PC-3 (cell line): ENCODE measurements around the gene NEAT1. TPM values are rescaled to one million over a fixed set of nuclear protein-coding genes. Genes with fewer than 3 reads are reported as not detected.

Experiments used
- ATAC-seq: fragments of 200-7000 bp; cut with Tn5 transposase; 2 replicates; pipeline ENCODE4 v1.9.1; 2020; ENCODE audit warnings: mild to moderate bottlenecking, moderate library complexity
- BruUV-seq: library from RNA; stranded (reverse); fragments of 400-500 nt; replicated peaks from 2 replicates; lab custom pipeline; 2021; lab: Mats Ljungman, UMichigan
- CTCF ChIA-PET: fragments of 300-600 bp; sonication (Branson Sonifier 250); formaldehyde crosslinking; loops from one replicate; lab custom pipeline; 2022; ENCODE audit warnings: antibody characterized with exemption; lab: Charles Lee
- POLR2A ChIA-PET: fragments of 300-600 bp; sonication (Branson Sonifier 250); formaldehyde crosslinking; loops from one replicate; lab custom pipeline; 2022; ENCODE audit warnings: antibody characterized with exemption; ENCODE audit not compliant: unreplicated experiment; lab: Charles Lee
- DNase-seq: peaks from one replicate; pipeline ENCODE4 v3.0.0-alpha.2; 2015
- H2AFZ ChIP-seq: fragments of 300-600 bp; sonication (generic); 2 replicates; pipeline ENCODE4 v1.6.0; 2016; ENCODE audit warnings: antibody characterized with exemption, low read length
- H3F3A ChIP-seq: fragments of 300-600 bp; sonication (generic); one replicate; pipeline ENCODE4 v1.6.0; 2017; ENCODE audit warnings: antibody characterized with exemption, low read length, control low read depth, mild to moderate bottlenecking; ENCODE audit not compliant: unreplicated experiment
- H3K27ac ChIP-seq: fragments of 300-600 bp; sonication (generic); 2 replicates; pipeline ENCODE4 v1.5.1; 2016; ENCODE audit warnings: mild to moderate bottlenecking, low read length
- H3K27me3 ChIP-seq: fragments of 300-600 bp; sonication (generic); 2 replicates; pipeline ENCODE4 v1.6.1; 2016; ENCODE audit warnings: low read length, mixed read lengths
- H3K36me3 ChIP-seq: fragments of 300-600 bp; sonication (generic); 2 replicates; pipeline ENCODE4 v1.6.1; 2016; ENCODE audit warnings: low read depth, mixed run types, low read length, mixed read lengths
- H3K4me1 ChIP-seq: fragments of 300-600 bp; sonication (generic); 2 replicates; pipeline ENCODE4 v1.5.1; 2016; ENCODE audit warnings: low read length; ENCODE audit not compliant: insufficient read depth
- H3K4me2 ChIP-seq: fragments of 300-600 bp; sonication (generic); 2 replicates; pipeline ENCODE4 v1.6.0; 2016; ENCODE audit warnings: low read length
- H3K4me3 ChIP-seq: fragments of 300-600 bp; sonication (generic); 2 replicates; pipeline ENCODE4 v1.5.1; 2016; ENCODE audit warnings: mild to moderate bottlenecking, low read length, mixed read lengths
- H3K79me2 ChIP-seq: fragments of 300-600 bp; sonication (generic); 2 replicates; pipeline ENCODE4 v1.6.1; 2017; ENCODE audit warnings: low read length, mixed read lengths
- H3K9ac ChIP-seq: fragments of 300-600 bp; sonication (generic); 2 replicates; pipeline ENCODE4 v1.6.0; 2016; ENCODE audit warnings: mild to moderate bottlenecking, low read length
- H3K9me2 ChIP-seq: fragments of 300-600 bp; sonication (generic); replicated peaks from 2 replicates; pipeline ENCODE4 v1.6.1; 2016; ENCODE audit warnings: mixed run types, low read length, mixed read lengths
- H3K9me3 ChIP-seq: fragments of 300-600 bp; sonication (generic); 2 replicates; pipeline ENCODE4 v1.6.1; 2016; ENCODE audit warnings: low read length, mixed read lengths
- H4K20me1 ChIP-seq: fragments of 300-600 bp; sonication (generic); 2 replicates; pipeline ENCODE4 v1.6.1; 2016; ENCODE audit warnings: low read length, mixed read lengths
- EZH2 ChIP-seq: fragments of 300-600 bp; sonication (generic); IDR thresholded peaks from one replicate; pipeline ENCODE4 v1.6.1; 2017; ENCODE audit warnings: antibody characterized with exemption, mild to moderate bottlenecking, low read length; ENCODE audit not compliant: unreplicated experiment
- EZH2phosphoT487 ChIP-seq: fragments of 300-600 bp; sonication (generic); IDR thresholded peaks from 2 replicates; pipeline ENCODE4 v1.6.1; 2018; ENCODE audit warnings: mild to moderate bottlenecking, antibody characterized with exemption, low read length, borderline replicate concordance
- intact Hi-C: fragments of 100-400 bp; cut with micrococcal nuclease; formaldehyde crosslinking; loops from 2 replicates; pipeline ENCODE4 v1.9.0; 2023
- total RNA-seq: library from RNA; depleted of rRNA; stranded (reverse); fragments of >200 nt; gene quantifications from 2 replicates; pipeline ENCODE4 v1.2.3, GENCODE V29; 2014; rRNA removed
- TF ChIP-seq, protein P1 (sequence below): fragments of 300-600 bp; sonication (generic); conservative IDR thresholded peaks from 2 replicates; pipeline ENCODE4 v1.5.1; 2017; ENCODE audit warnings: antibody characterized with exemption, low read depth, mild to moderate bottlenecking, low read length

NEAT1 gene
- total RNA-seq, 1 experiment from 2014 or later, result 47.9 TPM

DNA sequence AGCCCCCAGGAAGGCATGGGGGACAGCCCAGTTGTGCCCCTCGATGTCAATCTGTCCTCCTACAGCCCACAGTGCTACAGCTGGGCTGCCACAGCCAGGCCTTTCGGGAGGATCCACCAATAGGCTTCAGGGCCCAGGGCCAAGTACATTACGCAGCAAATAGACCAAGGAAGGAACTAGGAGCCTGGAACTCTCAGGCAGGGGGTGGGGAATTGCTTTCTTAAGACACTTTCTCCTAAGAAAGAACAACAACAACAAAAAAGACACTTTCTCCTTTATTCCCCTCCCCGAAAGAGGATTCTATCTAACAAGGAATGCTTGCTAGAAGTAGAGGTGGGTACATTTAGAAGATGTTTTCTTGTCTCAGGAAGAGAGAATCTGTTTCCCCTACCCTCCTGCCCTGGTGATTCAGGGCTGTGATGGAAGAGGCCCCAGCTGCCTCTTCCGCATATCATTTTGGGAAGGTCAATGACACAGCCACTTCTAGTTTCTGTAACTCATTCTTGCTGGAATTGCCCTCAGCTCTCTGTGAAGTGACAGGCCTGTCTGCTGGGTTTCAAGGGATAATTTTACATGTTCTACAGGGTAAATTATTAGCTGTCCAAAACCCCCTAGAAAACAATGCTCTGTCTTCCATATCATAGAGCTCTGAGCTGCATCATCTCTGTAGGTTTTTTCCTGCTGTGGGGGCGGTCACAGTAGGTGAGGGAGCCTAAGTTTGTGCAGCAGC is 70.2 kb downstream of the NEAT1 start:
- TF ChIP-seq EZH2phosphoT487, result no peak
- TF ChIP-seq, protein P1, sequence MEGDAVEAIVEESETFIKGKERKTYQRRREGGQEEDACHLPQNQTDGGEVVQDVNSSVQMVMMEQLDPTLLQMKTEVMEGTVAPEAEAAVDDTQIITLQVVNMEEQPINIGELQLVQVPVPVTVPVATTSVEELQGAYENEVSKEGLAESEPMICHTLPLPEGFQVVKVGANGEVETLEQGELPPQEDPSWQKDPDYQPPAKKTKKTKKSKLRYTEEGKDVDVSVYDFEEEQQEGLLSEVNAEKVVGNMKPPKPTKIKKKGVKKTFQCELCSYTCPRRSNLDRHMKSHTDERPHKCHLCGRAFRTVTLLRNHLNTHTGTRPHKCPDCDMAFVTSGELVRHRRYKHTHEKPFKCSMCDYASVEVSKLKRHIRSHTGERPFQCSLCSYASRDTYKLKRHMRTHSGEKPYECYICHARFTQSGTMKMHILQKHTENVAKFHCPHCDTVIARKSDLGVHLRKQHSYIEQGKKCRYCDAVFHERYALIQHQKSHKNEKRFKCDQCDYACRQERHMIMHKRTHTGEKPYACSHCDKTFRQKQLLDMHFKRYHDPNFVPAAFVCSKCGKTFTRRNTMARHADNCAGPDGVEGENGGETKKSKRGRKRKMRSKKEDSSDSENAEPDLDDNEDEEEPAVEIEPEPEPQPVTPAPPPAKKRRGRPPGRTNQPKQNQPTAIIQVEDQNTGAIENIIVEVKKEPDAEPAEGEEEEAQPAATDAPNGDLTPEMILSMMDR, result no peak
- TF ChIP-seq EZH2, result no peak
- H3K27ac ChIP-seq, result peak overlapping the region; percentile 87
- peaks cover 16% of the 10 kb centered on the region for H3K79me2 ChIP-seq
- ATAC-seq (no peak), DNase-seq (no peak)
- no peak overlapping the region for H3K4me3 ChIP-seq
- no peaks in the 10 kb centered on the region for H3F3A ChIP-seq
- peaks cover 71% of the 10 kb centered on the region for H3K4me1 ChIP-seq
- no TSS peak for BruUV-seq
- H3K36me3 ChIP-seq, result no peaks in the 10 kb centered on the region
- H3K27me3 ChIP-seq, result no peaks in the 10 kb centered on the region
- no peaks in the 10 kb centered on the region for H3K9me3 ChIP-seq
- peak overlapping the region; percentile 36 for H3K4me2 ChIP-seq
- no peaks in the 10 kb centered on the region for H4K20me1 ChIP-seq
- H3K9me2 ChIP-seq, result no peaks in the 10 kb centered on the region
- peak overlapping the region; percentile 67 for H3K9ac ChIP-seq
- ChIA-PET CTCF (interaction anchor here (1.4 kb wide), 1 partner anchor 13 kb away, joined by 5 read pairs; no protein-coding TSS in a partner anchor), POLR2A (interaction anchor here (0.6 to 2.7 kb wide), 6 partner anchors 13 to 123 kb away, joined by 4 to 21 read pairs (median 8); partner anchors contain the start of gene PCNX3)
- H2AFZ ChIP-seq, result no peak overlapping the region
- intact Hi-C loops, result no loop called here

DNA sequence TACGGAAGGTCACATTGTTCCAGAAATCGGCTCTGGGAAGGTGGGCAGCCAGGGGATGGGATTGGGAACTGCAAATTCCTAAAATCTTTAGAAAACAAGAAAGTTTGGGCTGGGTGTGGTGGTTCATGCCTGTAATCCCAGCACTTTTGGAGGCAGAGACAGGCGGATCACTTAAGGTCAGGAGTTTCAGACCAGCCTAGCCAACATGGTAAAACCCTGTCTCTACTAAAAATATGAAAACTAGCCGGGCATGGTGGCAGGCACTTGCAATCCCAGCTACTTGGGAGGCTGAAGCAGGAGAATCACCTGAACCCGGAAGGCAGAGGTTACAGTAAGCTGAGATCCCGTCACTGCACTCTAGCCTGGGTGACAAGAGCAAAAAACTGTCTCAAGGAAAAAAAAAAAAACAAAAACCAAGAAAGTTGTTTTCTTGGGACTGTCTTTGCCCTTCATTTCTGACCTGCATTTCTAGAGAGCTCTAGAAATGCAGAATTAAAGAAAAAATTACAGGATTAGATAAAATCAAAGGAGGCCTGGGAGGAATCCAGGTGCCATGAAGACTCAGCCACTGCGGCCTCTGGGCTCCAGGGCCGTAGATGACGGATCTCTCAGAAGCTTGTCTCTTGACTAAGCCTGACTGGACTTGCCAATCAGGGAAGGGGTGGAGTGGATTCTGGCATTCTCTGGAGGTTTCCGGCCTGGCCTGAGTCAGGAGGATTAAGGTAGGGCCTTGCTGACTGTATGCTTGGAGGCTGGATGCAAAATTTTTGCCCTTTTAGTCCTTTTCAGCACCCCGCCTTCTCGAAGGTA is 71.0 kb downstream of the NEAT1 start:
- H3K4me1 ChIP-seq, result peaks cover 71% of the 10 kb centered on the region
- DNase-seq, result peak; percentile 99
- no peaks in the 10 kb centered on the region for H3K9me3 ChIP-seq
- no peaks in the 10 kb centered on the region for H3K9me2 ChIP-seq
- H3K4me2 ChIP-seq, result peak overlapping the region; percentile 48
- no peaks in the 10 kb centered on the region for H3K27me3 ChIP-seq
- H3K4me3 ChIP-seq, result no peak overlapping the region
- intact Hi-C loops, result no loop called here
- no peaks in the 10 kb centered on the region for H3F3A ChIP-seq
- TF ChIP-seq EZH2 (no peak), EZH2phosphoT487 (no peak)
- TF ChIP-seq, protein P1, result no peak
- H3K27ac ChIP-seq, result peak overlapping the region; percentile 87
- ChIA-PET POLR2A (interaction anchor here (0.6 to 2.7 kb wide), 10 partner anchors 13 to 397 kb away, joined by 3 to 21 read pairs (median 4); partner anchors contain the start of genes CCDC85B, NEAT1 and PCNX3), CTCF (interaction anchor here (1.4 kb wide), 1 partner anchor 14 kb away, joined by 5 read pairs; no protein-coding TSS in a partner anchor)
- peak; percentile 62 for ATAC-seq
- no peak overlapping the region for H2AFZ ChIP-seq
- no peaks in the 10 kb centered on the region for H3K36me3 ChIP-seq
- peak overlapping the region; percentile 67 for H3K9ac ChIP-seq
- H3K79me2 ChIP-seq, result peaks cover 24% of the 10 kb centered on the region
- TSS peak; percentile 25 for BruUV-seq
- no peaks in the 10 kb centered on the region for H4K20me1 ChIP-seq

Other genes with a start within 250 kb of the NEAT1 start
- 307 and 407 TPM in 2 replicates for gene CAPN1, start 240.9 kb upstream of the NEAT1 start, total RNA-seq
- gene POLA2, start 160.8 kb upstream of the NEAT1 start, total RNA-seq, result 29.0 and 39.7 TPM in 2 replicates
- gene CDC42EP2, start 107.9 kb upstream of the NEAT1 start, total RNA-seq, result 16.6 and 25.7 TPM in 2 replicates
- gene DPF2, start 88.9 kb upstream of the NEAT1 start, total RNA-seq, result 45.8 and 63.1 TPM in 2 replicates
- gene TIGD3, start 68.0 kb upstream of the NEAT1 start, total RNA-seq, result 1.3 and 1.6 TPM in 2 replicates
- 12.7 and 13.1 TPM in 2 replicates for gene SLC25A45, start 40.2 kb upstream of the NEAT1 start, total RNA-seq
- 68.3 and 93.2 TPM in 2 replicates for gene FRMD8, start 36.2 kb upstream of the NEAT1 start, total RNA-seq
- 1,345 and 2,062 TPM in 2 replicates for gene MALAT1, start 76.2 kb downstream of the NEAT1 start, total RNA-seq
- gene SCYL1, start 102.3 kb downstream of the NEAT1 start, total RNA-seq, result 201 and 262 TPM in 2 replicates
- gene LTBP3, start 135.6 kb downstream of the NEAT1 start, total RNA-seq, result 197 and 233 TPM in 2 replicates
- 126 and 206 TPM in 2 replicates for gene ZNRD2, start 147.7 kb downstream of the NEAT1 start, total RNA-seq
- 76.3 and 87.7 TPM in 2 replicates for gene FAM89B, start 149.7 kb downstream of the NEAT1 start, total RNA-seq
- gene EHBP1L1, start 153.3 kb downstream of the NEAT1 start, total RNA-seq, result 126 and 200 TPM in 2 replicates
- gene KCNK7, start 173.0 kb downstream of the NEAT1 start, total RNA-seq, result 0.58 and 0.69 TPM in 2 replicates
- gene MAP3K11, start 191.4 kb downstream of the NEAT1 start, total RNA-seq, result 80.1 and 106 TPM in 2 replicates
- gene PCNX3, start 193.0 kb downstream of the NEAT1 start, total RNA-seq, result 53.6 and 69.9 TPM in 2 replicates
- gene SIPA1, start 215.3 kb downstream of the NEAT1 start, total RNA-seq, result 113 and 161 TPM in 2 replicates
- gene RELA, start 240.1 kb downstream of the NEAT1 start, total RNA-seq, result 70.3 and 84.2 TPM in 2 replicates